Measurements from ENCODE around the gene RALY.

DNA sequence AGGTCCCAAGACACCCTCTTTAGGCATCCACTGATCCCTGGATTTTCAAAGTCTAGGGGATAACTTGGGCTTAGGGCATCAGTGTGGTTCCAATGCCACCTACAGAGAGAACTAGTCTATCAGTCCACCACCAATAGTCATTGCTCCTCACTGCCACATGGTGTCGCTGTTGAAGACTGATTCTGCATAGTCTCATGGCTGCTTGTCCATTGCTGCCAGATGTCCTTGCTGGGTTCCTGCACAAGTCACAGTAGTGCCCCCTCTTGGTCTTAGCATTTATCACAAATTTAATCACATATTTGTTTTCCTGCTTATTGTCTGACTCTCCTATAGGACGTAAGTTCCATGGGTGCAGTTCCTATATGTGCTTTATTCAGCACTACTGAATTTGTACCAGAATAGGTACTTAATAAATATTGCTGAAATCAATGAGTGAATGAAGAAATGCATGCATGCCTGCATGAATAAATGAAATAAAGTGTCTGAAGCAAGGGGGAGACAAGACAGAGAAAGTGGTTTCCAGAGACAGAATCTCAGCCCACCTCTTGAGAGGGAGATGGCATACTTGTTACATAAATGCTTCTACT lies 45.9 kb upstream of the RALY start:
- TF ChIP-seq, protein P1, sequence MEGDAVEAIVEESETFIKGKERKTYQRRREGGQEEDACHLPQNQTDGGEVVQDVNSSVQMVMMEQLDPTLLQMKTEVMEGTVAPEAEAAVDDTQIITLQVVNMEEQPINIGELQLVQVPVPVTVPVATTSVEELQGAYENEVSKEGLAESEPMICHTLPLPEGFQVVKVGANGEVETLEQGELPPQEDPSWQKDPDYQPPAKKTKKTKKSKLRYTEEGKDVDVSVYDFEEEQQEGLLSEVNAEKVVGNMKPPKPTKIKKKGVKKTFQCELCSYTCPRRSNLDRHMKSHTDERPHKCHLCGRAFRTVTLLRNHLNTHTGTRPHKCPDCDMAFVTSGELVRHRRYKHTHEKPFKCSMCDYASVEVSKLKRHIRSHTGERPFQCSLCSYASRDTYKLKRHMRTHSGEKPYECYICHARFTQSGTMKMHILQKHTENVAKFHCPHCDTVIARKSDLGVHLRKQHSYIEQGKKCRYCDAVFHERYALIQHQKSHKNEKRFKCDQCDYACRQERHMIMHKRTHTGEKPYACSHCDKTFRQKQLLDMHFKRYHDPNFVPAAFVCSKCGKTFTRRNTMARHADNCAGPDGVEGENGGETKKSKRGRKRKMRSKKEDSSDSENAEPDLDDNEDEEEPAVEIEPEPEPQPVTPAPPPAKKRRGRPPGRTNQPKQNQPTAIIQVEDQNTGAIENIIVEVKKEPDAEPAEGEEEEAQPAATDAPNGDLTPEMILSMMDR (IDR thresholded peaks at IDR 0.05; ENCODE audit: poor library complexity) = peak; percentile 33
- no peak for TF ChIP-seq EZH2phosphoT487 (IDR thresholded peaks at IDR 0.05; ENCODE audit: low read depth, severe bottlenecking, unreplicated experiment)

Data from hepatocyte (in vitro differentiated cells).